Neuronal stem cell (in vitro differentiated cells): ENCODE data around the gene FGFR3.

Experiments
- DNase-seq: peaks from one replicate; pipeline ENCODE4 v3.0.0-alpha.2; 2013; ENCODE audit warnings: low spot score
- H2AFZ ChIP-seq: one replicate; pipeline ENCODE4 v1.6.1; 2013; ENCODE audit warnings: mild to moderate bottlenecking, low read length, inconsistent platforms
- H2AK5ac ChIP-seq: 2 replicates; pipeline ENCODE4 v1.6.1; 2013; ENCODE audit warnings: low read depth, mild to moderate bottlenecking, inconsistent platforms, low read length, moderate library complexity, mixed read lengths
- H2BK120ac ChIP-seq: 2 replicates; pipeline ENCODE4 v1.6.1; 2013; ENCODE audit warnings: low read depth, mild to moderate bottlenecking, inconsistent platforms, low read length, moderate library complexity, mixed read lengths
- H2BK12ac ChIP-seq: one replicate; pipeline ENCODE4 v1.6.1; 2013; ENCODE audit warnings: low read length, inconsistent platforms
- H2BK15ac ChIP-seq: 2 replicates; pipeline ENCODE4 v1.6.1; 2013; ENCODE audit warnings: mild to moderate bottlenecking, low read length, inconsistent platforms, mixed read lengths
- H2BK5ac ChIP-seq: one replicate; pipeline ENCODE4 v1.6.1; 2013; ENCODE audit warnings: inconsistent platforms, mild to moderate bottlenecking, low read length, moderate library complexity
- H3K14ac ChIP-seq: one replicate; pipeline ENCODE4 v1.6.1; 2013; ENCODE audit warnings: low read length, inconsistent platforms
- H3K18ac ChIP-seq: 2 replicates; pipeline ENCODE4 v1.6.1; 2013; ENCODE audit warnings: low read length, inconsistent platforms
- H3K23ac ChIP-seq: 2 replicates; pipeline ENCODE4 v1.6.1; 2013; ENCODE audit warnings: low read depth, mild to moderate bottlenecking, mixed read lengths, low read length, inconsistent platforms; ENCODE audit not compliant: poor library complexity
- H3K27ac ChIP-seq: replicated peaks from 3 replicates; pipeline ENCODE4 v1.5.1; 2013; ENCODE audit warnings: low read length, inconsistent platforms
- H3K27me3 ChIP-seq, 3 experiments: 2 replicates each; pipeline ENCODE4 v1.6.1; 2013; ENCODE audit warnings: low read length in 3 of 3, mild to moderate bottlenecking in 2 of 3, inconsistent platforms in 1 of 3, low read depth in 1 of 3, mixed read lengths in 1 of 3, moderate library complexity in 1 of 3; ENCODE audit not compliant: control insufficient read depth in 3 of 3, insufficient read depth in 3 of 3
- H3K36me3 ChIP-seq, 2 donors: replicated peaks in 1 of 2; 2 replicates each; pipeline ENCODE4 v1.6.1; 2013; ENCODE audit warnings: low read length in 2 of 2; ENCODE audit not compliant: control insufficient read depth in 2 of 2, insufficient read depth in 2 of 2
- H3K4ac ChIP-seq: 2 replicates; pipeline ENCODE4 v1.6.1; 2013; ENCODE audit warnings: inconsistent platforms, mild to moderate bottlenecking, low read length, moderate library complexity
- H3K4me1 ChIP-seq, 2 donors: 1 replicate in 1 of 2; 2 replicates in 1 of 2; pipeline ENCODE4 v1.6.1; 2013; ENCODE audit warnings: low read length in 2 of 2, low read depth in 1 of 2; ENCODE audit not compliant: control insufficient read depth in 2 of 2, insufficient read depth in 1 of 2
- H3K4me2 ChIP-seq: one replicate; pipeline ENCODE4 v1.6.1; 2013; ENCODE audit warnings: mild to moderate bottlenecking, low read length, inconsistent platforms; ENCODE audit not compliant: insufficient read depth, poor library complexity, severe bottlenecking
- H3K4me3 ChIP-seq, 2 donors: 2 replicates each; pipeline ENCODE4 v1.5.1; 2013; ENCODE audit warnings: low read length in 2 of 2, mild to moderate bottlenecking in 2 of 2, inconsistent platforms in 1 of 2, moderate library complexity in 1 of 2
- H3K79me1 ChIP-seq: one replicate; pipeline ENCODE4 v1.6.1; 2013; ENCODE audit warnings: low read depth, mild to moderate bottlenecking, inconsistent platforms, low read length, moderate library complexity
- H3K9ac ChIP-seq: one replicate; pipeline ENCODE4 v1.6.1; 2013; ENCODE audit warnings: mild to moderate bottlenecking, low read depth, low read length, inconsistent platforms; ENCODE audit not compliant: poor library complexity
- H3K9me3 ChIP-seq, 2 donors: replicated peaks in 1 of 2; 2 replicates each; pipeline versions ENCODE3 to v1.6.1; 2013; ENCODE audit warnings: low read length in 2 of 2, mild to moderate bottlenecking in 2 of 2, inconsistent platforms in 1 of 2, low read depth in 1 of 2, mixed read lengths in 1 of 2, moderate library complexity in 1 of 2; ENCODE audit not compliant: control insufficient read depth in 2 of 2, insufficient read depth in 1 of 2
- H4K8ac ChIP-seq: one replicate; pipeline ENCODE4 v1.6.1; 2013; ENCODE audit warnings: low read depth, mild to moderate bottlenecking, inconsistent platforms, low read length, moderate library complexity
- H4K91ac ChIP-seq: one replicate; pipeline ENCODE4 v1.6.1; 2013; ENCODE audit warnings: low read length, low read depth, mild to moderate bottlenecking, inconsistent platforms; ENCODE audit not compliant: poor library complexity
- WGBS, 2 donors: extraction: QIAGEN DNeasy Blood & Tissue Kit; methylation state at CpG; one replicate each; pipeline ENCODE4 v1.1.7; 2013; ENCODE audit warnings: missing lambda C conversion rate in 2 of 2, mixed read lengths in 1 of 2; ENCODE audit not compliant: insufficient read length in 2 of 2, insufficient replicate concordance in 1 of 2; ENCODE audit errors: extremely low coverage in 2 of 2; 5-methylcytosine and 5-hydroxymethylcytosine counted together

FGFR3 gene

DNA sequence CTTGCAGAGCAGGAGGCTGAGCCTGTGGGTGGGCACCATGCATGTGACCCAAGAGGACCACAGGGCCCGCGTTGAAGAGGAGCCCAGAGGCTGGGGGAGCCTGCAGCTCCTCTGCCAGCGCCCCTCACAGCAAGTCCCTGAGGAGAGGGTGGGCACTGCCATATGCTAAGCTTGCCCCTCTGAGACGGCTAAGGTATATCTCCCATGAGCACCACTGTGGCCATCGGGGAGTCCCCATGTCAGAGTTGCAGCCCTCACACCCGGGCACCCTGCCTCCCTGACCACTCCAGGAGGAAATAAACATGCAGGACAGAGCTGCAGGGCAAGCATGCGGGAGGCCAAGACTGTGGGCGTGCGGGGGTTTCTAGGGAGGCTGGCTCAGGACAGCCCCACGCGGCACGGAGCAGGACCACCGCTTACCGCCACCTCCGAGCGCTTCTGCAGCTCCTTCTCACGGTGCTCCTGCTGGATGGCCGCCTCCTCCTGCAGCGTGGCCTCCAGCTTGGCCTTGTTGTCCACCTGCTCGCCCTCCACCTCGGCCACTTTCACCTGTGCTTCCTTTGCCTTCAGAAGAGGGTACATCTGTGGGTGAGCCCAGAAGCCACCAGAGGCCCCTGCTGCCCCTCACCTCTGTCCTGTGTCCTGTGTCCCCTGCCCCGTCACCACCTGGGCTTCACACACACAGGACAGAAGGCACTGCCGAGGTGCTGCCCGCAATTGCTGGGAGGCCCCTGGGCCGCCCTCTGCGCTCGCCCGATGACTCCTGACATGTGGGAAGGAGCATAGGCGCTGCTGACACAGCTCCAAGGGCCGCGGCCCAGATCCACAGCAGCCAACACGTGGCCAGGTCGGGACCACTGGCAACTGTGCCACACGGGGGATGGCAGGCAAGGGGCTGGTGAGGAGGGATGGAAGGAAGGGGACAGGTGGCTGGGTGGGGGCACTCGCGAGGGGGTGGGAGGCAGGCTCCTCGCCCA, 29.8 kb downstream of the FGFR3 start:
- Histone ChIP-seq H4K8ac (no peak overlapping the region), H2AFZ (no peak overlapping the region), H2AK5ac (no peak overlapping the region), H2BK120ac (no peak overlapping the region), H2BK12ac (peak overlapping the region; percentile 58), H3K4me3 (no peak overlapping the region), H3K9ac (peak overlapping the region; percentile 21), H3K4me1 (peaks cover 0 to 6% of the 10 kb centered on the region in 2 donors), H2BK5ac (peak overlapping the region; percentile 39), H2BK15ac (no peak overlapping the region), H3K23ac (peak overlapping the region; percentile 80), H3K4ac (no peak overlapping the region), H4K91ac (no peak overlapping the region), H3K14ac (no peak overlapping the region), H3K18ac (peak overlapping the region; percentile 57), H3K27ac (no peak overlapping the region), H3K27me3 (no peaks in the 10 kb centered on the region), H3K79me1 (peaks cover 2% of the 10 kb centered on the region), H3K4me2 (no peak overlapping the region), H3K9me3 (no peaks in the 10 kb centered on the region), H3K36me3 (peaks cover 35 to 86% of the 10 kb centered on the region in 2 donors)
- DNase-seq = no peak
- no CpG with 5 or more reads among the region's 37 CpGs for WGBS, 2 donors

DNA sequence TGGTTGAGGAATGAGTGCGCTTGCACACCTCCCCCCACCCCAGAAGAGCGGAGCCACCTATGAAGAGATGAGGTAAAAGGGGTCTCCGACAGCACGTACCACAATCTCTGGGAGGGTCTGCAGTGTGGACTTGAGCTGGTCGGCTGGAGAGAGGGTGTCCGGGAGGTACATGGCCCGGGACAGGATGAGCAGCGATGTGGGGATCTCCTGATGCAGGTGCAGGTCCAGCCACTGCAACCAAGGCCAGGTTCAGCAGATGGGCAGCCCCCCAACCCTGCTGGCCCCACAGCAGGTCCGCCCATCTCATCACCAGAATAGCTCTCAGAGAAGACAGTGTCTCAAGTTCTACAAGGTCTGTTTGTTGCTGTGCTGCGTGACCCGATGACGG, 30.4 kb downstream of the FGFR3 start:
- no peak for DNase-seq
- WGBS, 2 donors = no CpG with 5 or more reads among the region's 12 CpGs
- Histone ChIP-seq H3K4me2 (no peak overlapping the region), H3K9ac (no peak overlapping the region), H2BK15ac (no peak overlapping the region), H4K91ac (no peak overlapping the region), H2BK5ac (no peak overlapping the region), H3K79me1 (peaks cover 2% of the 10 kb centered on the region), H3K9me3 (no peaks in the 10 kb centered on the region), H3K4ac (no peak overlapping the region), H3K36me3 (peaks cover 33 to 81% of the 10 kb centered on the region in 2 donors), H3K27ac (no peak overlapping the region), H3K23ac (no peak overlapping the region), H2AK5ac (no peak overlapping the region), H2BK12ac (no peak overlapping the region), H3K18ac (no peak overlapping the region), H2AFZ (no peak overlapping the region), H3K4me3 (no peak overlapping the region), H3K14ac (no peak overlapping the region), H4K8ac (no peak overlapping the region), H2BK120ac (no peak overlapping the region), H3K4me1 (peaks cover 0 to 6% of the 10 kb centered on the region in 2 donors), H3K27me3 (no peaks in the 10 kb centered on the region)

- peaks cover 0 to 6% of the 10 kb centered on the region in 2 donors for H3K4me1 ChIP-seq
- no peak overlapping the region for H2AFZ ChIP-seq
- DNase-seq = no peak
- no peak overlapping the region for H3K4me2 ChIP-seq
- H2BK120ac ChIP-seq = no peak overlapping the region
- H3K36me3 ChIP-seq = peaks cover 32 to 74% of the 10 kb centered on the region in 2 donors
- no peak overlapping the region for H3K4me3 ChIP-seq
- no peak overlapping the region for H3K23ac ChIP-seq
- H2BK5ac ChIP-seq = no peak overlapping the region
- no peak overlapping the region for H3K14ac ChIP-seq
- no peak overlapping the region for H3K9ac ChIP-seq
- H3K27ac ChIP-seq = no peak overlapping the region
- no peak overlapping the region for H3K4ac ChIP-seq
- no peak overlapping the region for H2BK12ac ChIP-seq
- H2BK15ac ChIP-seq = no peak overlapping the region
- no peak overlapping the region for H4K91ac ChIP-seq
- no peak overlapping the region for H3K18ac ChIP-seq
- WGBS, 2 donors = no CpG with 5 or more reads among the region's 11 CpGs
- H2AK5ac ChIP-seq = no peak overlapping the region
- peaks cover 2 to 5% of the 10 kb centered on the region in 2 donors for H3K9me3 ChIP-seq
- H4K8ac ChIP-seq = no peak overlapping the region
- peaks cover 2% of the 10 kb centered on the region for H3K79me1 ChIP-seq
- no peaks in the 10 kb centered on the region for H3K27me3 ChIP-seq
These were observed 31.7 kb downstream of the FGFR3 start for GRCh38 chr4:1824746-1825145.

GRCh38 chr4:1825326-1825725, 32.2 kb downstream of the FGFR3 start:
- H2BK120ac ChIP-seq = no peak overlapping the region
- H2AFZ ChIP-seq = no peak overlapping the region
- no peak overlapping the region for H2BK15ac ChIP-seq
- H3K18ac ChIP-seq = no peak overlapping the region
- H3K36me3 ChIP-seq = peaks cover 32 to 74% of the 10 kb centered on the region in 2 donors
- no peak overlapping the region for H2BK5ac ChIP-seq
- no peak overlapping the region for H3K4me3 ChIP-seq
- no peak overlapping the region for H3K27ac ChIP-seq
- no peak overlapping the region for H3K23ac ChIP-seq
- no CpG with 5 or more reads among the region's 19 CpGs for WGBS, 2 donors
- H3K9ac ChIP-seq = no peak overlapping the region
- no peak overlapping the region for H2BK12ac ChIP-seq
- peaks cover 2 to 7% of the 10 kb centered on the region in 2 donors for H3K9me3 ChIP-seq
- no peak for DNase-seq
- H3K79me1 ChIP-seq = peaks cover 2% of the 10 kb centered on the region
- no peak overlapping the region for H3K4ac ChIP-seq
- H3K4me2 ChIP-seq = no peak overlapping the region
- H4K91ac ChIP-seq = no peak overlapping the region
- no peak overlapping the region for H2AK5ac ChIP-seq
- H3K4me1 ChIP-seq = peaks cover 0 to 6% of the 10 kb centered on the region in 2 donors
- H4K8ac ChIP-seq = no peak overlapping the region
- no peak overlapping the region for H3K14ac ChIP-seq
- no peaks in the 10 kb centered on the region for H3K27me3 ChIP-seq
